ENCODE results near the gene HSPA12B. TPM values are rescaled to one million over a fixed set of nuclear protein-coding genes. Genes with fewer than 3 reads are reported as not detected.
A peak's percentile ranks its signal among the peaks of the same experiment; 100 is the strongest.

HSPA12B gene
- total RNA-seq, 1 experiment from 2014 or later, result 2.7 TPM

- no peak overlapping the region for H3K4me2 ChIP-seq (ENCODE audit: insufficient read depth, insufficient read length, low read length)
- H2BK20ac ChIP-seq (ENCODE audit: low read depth, low read length, poor library complexity, severe bottlenecking), result no peak overlapping the region
- H3K9ac ChIP-seq (ENCODE audit: extremely low read depth, insufficient read length, low read length), result no peak overlapping the region
- H3K4me3 Mint-ChIP-seq, result no peak overlapping the region
- H3K9me3 ChIP-seq (ENCODE audit: control insufficient read depth, low read depth, low read length), result no peaks in the 10 kb centered on the region
- no peak for TF ChIP-seq CTCF (conservative IDR thresholded peaks at IDR 0.05)
- H3K79me1 ChIP-seq (ENCODE audit: insufficient read depth, low read depth, low read length, poor library complexity, severe bottlenecking), result no peaks in the 10 kb centered on the region
- H4K8ac ChIP-seq (replicated peaks; ENCODE audit: insufficient read length, low read depth, low read length), result no peak overlapping the region
- H3K27ac ChIP-seq (ENCODE audit: insufficient read length, low read depth, low read length), result no peak overlapping the region
- peak overlapping the region in 1 of 3 experiments; percentile 92; a peak in 1 of 7 replicates for H3K27ac Mint-ChIP-seq
- no peak overlapping the region for H2BK120ac ChIP-seq (ENCODE audit: low read depth, low read length, poor library complexity, severe bottlenecking)
- H3K27me3 Mint-ChIP-seq (ENCODE audit: low read depth), result no peaks in the 10 kb centered on the region; the same call in none of the 2 replicates
- no peaks in the 10 kb centered on the region for H3K23me2 ChIP-seq (ENCODE audit: insufficient read length, low read depth, low read length, poor library complexity, severe bottlenecking)
- H3K36me3 Mint-ChIP-seq (ENCODE audit: insufficient read depth in 1 of 3, low read depth in 3 of 3), result no peaks in the 10 kb centered on the region; a peak in 1 of 7 replicates
- no peak overlapping the region for H3K18ac ChIP-seq (ENCODE audit: insufficient read length, low read depth, low read length)
- H2AFZ ChIP-seq (ENCODE audit: low read length), result no peak overlapping the region
- DNase-seq, result peak; percentile 15
- H2BK15ac ChIP-seq (ENCODE audit: low read depth, low read length), result no peak overlapping the region
- H3T11ph ChIP-seq (ENCODE audit: low read length), result no peak overlapping the region
- H4K5ac ChIP-seq (ENCODE audit: insufficient read length, low read depth, low read length), result no peak overlapping the region
- no peak overlapping the region for H2AK5ac ChIP-seq (ENCODE audit: insufficient read length, low read length)
- no peaks in the 10 kb centered on the region for H3K9me3 Mint-ChIP-seq
- H3K14ac ChIP-seq (ENCODE audit: insufficient read depth, low read length), result no peak overlapping the region
- H2BK12ac ChIP-seq (ENCODE audit: insufficient read length, low read depth, low read length), result no peak overlapping the region
- H2BK5ac ChIP-seq (ENCODE audit: insufficient read length, low read length), result no peak overlapping the region
- H3K56ac ChIP-seq (ENCODE audit: insufficient read length, low read depth, low read length), result no peak overlapping the region
- H3K4me1 ChIP-seq (ENCODE audit: insufficient read depth, low read length), result no peaks in the 10 kb centered on the region
- WGBS (ENCODE audit: extremely low coverage, insufficient read length, low lambda C conversion rate), result no CpG with 5 or more reads among the region's 5 CpGs
- no peak overlapping the region for H3K4ac ChIP-seq (ENCODE audit: low read depth, low read length)
- no peaks in the 10 kb centered on the region for H3K4me1 Mint-ChIP-seq
- no peaks in the 10 kb centered on the region for H3K79me2 ChIP-seq (ENCODE audit: insufficient read depth, low read length)
- H4K20me1 ChIP-seq (ENCODE audit: control insufficient read depth, insufficient read depth, insufficient read length), result peaks cover 2% of the 10 kb centered on the region
- H4K91ac ChIP-seq (ENCODE audit: insufficient read length, low read depth, low read length), result no peak overlapping the region
- no peak overlapping the region for H3K23ac ChIP-seq (ENCODE audit: insufficient read length, low read depth, low read length)
- no peaks in the 10 kb centered on the region for H3K27me3 ChIP-seq (ENCODE audit: insufficient read depth, low read length)
Measured at GRCh38 chr20:3704087-3704486, 28.4 kb upstream of the HSPA12B start.

Measured in H9 (cell line).